HG03442 (cell line): Measurements from ENCODE around the gene UBXN6.
A peak's percentile ranks its signal among the peaks of the same experiment; 100 is the strongest.

ENCODE experiments used
- ATAC-seq: cut with Tn5 transposase; IDR thresholded peaks from one replicate; pipeline ENCODE4 v1.9.1; 2021; ENCODE audit warnings: mild to moderate bottlenecking, moderate library complexity; ENCODE audit not compliant: unreplicated experiment

The UBXN6 gene

DNA sequence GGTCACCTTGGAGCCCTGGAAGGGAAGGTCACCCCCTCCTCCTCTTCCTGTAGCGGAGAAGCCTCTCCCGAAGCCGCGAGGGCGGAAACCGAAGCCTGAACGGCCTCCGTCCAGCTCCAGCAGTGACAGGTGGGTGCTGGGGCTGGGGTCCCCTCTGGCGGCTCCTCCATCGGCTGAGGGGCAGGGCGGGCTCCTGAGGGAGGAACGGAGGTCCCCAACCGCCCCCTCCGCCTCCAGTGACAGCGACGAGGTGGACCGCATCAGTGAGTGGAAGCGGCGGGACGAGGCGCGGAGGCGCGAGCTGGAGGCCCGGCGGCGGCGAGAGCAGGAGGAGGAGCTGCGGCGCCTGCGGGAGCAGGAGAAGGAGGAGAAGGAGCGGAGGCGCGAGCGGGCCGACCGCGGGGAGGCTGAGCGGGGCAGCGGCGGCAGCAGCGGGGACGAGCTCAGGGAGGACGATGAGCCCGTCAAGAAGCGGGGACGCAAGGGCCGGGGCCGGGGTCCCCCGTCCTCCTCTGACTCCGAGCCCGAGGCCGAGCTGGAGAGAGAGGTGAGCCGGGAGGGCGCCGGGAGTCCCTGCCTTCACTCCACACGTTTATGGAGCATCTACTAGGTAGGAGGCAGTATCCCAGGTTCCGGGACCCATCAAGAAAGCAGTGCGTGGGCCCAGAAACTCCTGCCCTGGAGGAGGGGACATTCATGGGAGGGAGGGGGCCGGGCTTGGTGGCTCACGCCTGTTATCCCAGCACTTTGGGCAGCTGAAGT is 36.5 kb upstream of the UBXN6 start:
- no peak for ATAC-seq

DNA sequence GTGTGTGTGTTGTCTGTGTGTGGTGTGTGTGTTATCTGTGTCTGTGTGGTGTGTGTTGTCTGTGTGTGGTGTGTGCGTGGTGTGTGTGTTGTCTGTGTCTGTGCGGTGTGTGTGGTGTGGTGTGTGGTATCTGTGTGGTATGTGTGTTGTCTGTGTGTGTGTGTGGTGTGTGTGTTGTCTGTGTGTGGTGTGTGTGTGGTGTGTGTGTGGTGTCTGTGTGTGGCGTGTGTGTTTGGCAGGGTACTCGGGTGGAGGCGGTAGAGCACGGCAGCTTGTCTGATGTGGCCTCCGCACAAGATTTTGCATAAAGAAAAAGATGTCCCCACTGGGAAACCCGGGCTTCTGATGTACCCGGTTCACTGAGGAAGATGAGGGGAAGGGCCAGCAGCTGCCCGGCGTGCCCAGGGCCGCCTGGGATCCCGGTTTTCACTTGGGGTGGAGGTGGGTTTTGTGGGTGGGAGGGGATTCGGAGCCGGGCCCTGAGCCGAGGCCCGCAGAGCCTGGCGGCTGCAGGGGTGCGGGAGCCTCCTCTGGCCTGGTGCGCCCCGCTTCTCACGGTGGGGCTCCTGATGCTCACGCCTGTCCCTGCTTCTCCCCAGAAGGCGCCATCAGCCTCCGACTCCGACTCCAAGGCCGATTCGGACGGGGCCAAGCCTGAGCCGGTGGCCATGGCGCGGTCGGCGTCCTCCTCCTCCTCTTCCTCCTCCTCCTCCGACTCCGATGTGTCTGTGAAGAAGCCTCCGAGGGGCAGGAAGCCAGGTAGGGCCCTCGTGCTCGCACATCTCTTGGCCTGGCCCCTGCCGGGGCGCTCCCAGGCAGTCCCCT is 35.7 kb upstream of the UBXN6 start:
- no peak for ATAC-seq

DNA sequence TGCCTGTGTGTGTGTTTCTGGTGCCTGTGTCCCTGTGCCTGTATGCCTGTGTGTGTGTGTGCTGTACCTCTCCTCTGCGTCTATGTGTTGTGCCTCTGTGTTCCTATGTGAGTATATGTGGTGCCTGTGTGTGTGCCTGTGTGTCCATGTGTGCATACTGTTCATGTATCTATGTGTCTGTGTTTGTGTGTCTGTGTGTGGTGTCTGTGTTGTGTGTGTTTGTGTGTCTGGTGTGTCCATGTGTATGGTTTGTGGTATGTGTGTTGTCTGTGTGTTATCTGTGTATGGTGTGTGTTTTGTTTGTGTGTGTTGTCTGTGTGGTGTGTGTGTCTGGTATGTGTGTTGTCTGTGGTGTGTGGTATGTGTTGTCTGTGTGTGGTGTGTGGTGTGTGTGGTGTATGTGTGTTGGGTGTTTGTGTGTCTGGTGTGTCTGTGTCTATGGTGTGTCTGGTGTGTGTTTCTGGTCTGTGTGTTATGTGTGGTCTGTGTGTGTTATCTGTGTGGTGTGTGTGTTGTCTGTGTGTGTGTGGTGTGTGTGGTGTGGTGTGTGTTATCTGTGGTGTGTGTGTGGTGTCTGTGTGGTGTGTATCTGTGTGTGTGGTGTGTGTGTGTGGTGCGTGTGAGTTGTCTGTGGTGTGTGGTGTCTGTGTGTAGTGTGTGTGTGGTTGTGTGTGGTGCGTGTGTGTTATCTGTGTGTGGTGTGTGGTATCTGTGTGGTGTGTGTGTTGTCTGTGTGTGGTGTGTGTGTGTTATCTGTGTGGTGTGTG is 34.9 kb upstream of the UBXN6 start:
- no peak for ATAC-seq

DNA sequence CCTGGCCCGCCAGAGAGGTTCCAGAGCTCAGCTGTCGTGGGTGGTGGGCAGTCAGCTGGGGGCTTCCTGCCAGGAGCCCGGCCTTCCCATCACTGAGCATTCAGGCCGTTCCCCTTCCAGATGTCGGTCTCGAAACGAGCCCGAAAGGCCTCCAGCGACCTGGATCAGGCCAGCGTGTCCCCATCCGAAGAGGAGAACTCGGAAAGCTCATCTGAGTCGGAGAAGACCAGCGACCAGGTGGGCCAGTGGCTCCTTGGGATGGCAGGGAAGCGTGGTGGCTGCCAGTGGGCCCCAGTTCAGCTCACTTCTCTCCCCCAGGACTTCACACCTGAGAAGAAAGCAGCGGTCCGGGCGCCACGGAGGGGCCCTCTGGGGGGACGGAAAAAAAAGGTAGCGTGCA is 33.9 kb upstream of the UBXN6 start:
- no peak for ATAC-seq

DNA sequence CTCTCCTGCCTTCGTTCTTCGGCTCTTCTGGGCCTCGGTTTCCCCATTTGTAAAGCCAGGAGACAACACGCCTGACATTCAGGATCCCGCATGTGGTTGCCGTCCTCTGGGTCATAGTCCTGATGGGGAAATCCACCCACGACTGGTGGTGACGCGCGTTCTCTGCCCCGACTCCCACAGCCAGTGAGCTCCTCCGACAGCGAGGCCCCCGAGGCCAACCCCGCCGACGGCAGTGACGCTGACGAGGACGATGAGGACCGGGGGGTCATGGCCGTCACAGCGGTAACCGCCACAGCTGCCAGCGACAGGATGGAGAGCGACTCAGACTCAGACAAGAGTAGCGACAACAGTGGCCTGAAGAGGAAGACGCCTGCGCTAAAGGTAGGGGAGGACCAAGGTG is 30.9 kb upstream of the UBXN6 start:
- ATAC-seq: no peak

DNA sequence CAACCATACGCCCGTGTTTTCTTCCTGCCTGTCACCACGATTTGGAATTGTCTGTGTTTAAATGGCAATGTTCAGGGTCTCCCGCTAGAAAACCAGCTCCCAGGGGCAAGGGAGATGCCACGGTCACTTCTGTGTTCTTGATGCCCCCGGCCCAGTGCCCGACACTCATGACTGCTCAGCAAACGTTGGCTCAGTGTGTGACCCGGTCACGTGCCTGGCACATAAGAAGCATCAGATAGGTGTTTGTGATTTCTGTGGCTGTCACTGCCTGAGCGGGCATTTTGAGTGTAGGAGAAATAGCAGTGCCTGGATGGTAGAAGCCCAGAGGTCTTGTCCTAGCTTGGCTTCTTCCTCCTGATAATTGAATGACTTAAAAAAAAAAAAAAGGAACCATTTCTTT is 30.0 kb upstream of the UBXN6 start:
- ATAC-seq: no peak

DNA sequence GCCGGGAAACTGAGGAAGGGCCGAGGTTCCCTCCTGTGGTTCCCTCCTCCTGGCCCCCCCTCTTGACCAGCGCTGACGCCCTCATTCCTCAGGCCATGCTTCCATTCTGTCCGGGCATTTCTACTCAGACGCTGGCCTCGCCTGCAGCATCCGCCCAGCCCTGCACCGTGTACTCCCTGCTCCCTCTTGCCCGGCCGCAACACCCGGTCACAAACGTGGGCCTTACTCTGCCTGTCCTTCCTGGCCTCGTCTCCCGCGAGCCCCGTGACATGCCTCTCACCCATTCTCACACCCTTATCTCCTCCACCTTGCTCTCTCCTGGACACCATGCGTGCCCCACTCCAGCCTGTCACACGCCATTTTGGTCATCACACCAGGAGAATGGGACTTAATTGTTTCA is 25.8 kb upstream of the UBXN6 start:
- ATAC-seq: no peak

DNA sequence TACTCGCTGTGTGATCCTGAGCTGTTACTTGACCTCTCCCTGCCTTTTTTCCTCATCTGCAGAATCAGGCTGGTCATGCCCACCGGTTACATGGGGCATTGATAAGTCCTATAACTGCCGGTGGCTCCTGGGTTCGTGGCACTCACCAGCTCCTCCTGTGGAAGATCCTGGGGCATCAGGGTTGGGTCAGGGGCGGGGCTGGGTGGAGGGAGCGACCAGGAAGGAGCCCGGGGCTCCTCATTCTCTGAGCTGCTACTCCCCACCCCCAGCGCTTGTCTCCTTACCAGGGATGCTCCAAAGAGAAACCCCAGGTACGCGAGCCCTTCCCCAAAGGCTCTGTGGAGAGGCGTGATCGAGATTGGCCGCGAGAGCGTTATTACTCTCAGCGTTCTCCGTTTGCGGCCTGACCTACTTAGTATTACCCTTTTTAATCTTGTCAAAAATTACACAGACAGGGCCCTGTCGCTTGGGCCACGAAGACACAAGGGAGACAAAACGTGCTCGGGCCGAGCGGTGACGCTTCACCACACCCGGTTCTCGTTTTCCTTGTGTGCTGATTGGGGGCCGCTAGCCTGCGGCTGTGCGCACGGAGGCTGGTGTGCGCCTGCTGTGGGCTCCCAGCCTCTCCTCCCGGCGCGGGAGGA is 25.2 kb upstream of the UBXN6 start:
- no peak for ATAC-seq

DNA sequence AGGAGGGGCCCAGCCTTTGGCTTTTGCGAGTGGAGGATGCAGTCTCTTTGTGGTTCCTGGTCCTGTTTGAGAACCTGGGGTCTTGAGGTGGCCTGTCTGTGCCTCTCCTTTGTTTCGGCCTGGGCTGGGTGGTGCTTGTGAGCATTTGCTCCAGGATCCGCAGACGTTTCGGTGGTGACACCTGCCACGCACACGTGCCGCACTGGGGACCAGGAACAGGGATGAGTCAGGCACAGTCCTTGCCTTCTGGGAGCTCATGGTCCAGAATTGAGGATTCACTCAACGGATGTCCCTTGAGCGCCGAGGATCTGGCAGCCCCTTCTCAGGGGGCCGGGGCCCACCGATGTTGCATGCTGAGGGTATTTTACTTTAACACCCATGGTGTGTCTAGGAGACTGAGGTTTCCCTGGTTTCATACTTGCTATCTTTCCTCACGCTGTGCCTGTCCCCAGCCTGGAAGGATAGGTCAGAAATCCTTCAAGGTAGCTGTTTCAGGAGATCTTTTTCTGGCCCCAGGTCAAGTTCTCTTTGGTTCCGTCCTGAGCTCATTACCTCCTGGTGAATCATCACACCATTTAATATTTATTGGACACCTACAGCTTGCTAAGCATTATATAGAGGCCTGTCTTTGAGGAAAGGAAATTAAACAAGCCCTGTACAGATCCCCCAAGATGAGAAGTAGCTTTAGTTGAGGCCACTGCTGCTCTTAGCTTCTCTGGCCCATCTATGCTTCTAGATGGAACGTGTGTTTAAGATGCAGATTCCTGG is 19.6 kb upstream of the UBXN6 start:
- ATAC-seq: no peak

DNA sequence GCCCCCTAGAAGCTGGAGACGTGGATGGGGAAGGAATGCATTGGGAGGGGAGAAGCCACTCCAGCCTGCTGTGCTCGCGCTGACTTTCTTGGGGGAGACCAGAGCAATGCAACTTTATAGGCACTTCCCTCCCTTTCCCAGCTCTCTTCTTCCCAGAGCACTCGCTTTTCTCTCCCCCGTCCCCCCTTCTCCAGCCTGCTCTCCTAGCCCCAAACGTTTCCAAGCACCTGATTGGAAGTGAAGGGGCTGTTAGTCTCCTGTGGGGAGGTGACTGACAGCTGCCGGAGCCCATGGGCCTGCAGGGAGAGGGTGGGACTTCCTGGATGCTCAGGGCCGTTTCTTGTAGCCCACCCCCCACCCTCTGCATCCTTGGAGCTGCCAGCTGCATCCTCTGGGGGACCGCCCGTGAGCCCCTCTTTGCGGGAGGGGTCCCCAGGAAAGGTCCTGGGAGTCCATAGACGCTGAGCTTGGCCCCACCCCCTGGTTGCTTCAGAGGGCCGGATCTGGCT is 17.0 kb upstream of the UBXN6 start:
- ATAC-seq: no peak

DNA sequence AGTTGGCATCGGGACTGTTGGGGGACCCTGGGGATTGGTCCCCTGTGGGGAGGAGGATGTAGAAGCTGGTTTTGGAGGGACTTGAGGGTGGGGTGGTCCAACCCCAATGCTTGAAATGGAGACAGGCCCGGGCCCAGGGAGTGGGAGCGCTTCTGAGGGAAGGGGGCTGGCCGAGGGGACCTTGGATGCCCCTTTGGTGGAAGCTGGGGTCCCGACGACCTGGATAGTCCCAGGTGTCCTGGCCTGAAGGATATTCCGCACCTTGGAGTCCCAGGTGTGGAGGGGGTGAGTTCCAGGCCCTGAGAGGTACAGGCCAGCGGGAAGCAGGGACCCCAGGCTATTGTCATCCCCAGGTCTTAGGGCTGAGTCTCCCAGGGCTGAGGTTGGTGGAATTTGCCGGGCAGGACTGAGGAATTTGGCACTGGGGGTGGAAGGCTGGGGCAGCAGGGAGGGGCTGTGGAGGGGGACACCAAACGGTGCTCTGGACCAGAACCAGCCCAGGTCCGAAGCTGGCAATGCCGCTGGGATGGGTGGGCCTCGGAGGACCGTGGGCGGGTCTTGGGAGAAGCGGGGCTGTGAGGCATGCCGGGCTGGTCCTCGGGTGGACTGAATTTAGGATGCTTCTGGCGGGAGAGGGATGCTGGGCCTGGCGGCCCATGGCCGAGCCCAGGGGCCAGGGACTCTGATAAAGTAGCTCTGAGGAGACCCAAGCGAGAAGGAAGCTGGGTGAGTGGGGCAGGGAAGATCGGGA is 16.3 kb upstream of the UBXN6 start:
- ATAC-seq: no peak

DNA sequence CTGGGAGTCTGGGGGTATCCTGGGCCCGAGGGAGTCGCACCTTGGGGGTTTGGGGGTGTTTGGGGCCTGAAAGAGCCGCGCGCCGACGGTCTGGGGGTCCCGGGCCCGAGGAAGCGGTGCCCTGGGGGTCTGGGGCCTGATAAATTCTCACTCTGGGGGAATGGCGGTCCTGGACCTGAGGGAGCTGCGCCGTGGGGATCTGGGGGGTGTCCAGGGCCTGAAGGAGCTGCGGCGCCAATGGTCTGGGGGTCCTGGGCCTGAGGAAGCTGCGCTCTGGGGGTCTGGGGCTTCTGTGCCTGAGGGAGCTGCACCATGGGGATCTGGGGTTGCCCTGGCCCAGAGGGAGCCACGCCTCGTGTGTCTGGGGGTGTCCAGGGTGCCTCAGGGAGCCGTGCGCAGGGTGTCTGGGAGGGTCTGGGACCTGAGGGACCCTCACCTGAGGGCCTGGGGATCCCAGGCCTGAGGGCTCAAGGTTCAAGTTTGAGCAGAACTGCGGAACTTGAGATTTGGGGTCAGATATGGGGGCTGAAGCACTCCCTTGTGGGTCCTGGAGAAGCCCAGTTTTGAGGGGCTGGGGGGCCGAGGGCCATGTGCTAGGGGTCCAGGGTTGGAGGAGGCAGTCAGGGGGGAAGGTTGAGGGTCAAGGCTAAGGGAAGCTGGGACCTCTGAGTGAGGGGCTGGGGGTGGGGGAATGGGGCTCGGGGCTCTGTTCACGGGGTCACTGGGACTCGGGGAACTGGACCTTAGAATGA is 15.6 kb upstream of the UBXN6 start:
- ATAC-seq: no peak

DNA sequence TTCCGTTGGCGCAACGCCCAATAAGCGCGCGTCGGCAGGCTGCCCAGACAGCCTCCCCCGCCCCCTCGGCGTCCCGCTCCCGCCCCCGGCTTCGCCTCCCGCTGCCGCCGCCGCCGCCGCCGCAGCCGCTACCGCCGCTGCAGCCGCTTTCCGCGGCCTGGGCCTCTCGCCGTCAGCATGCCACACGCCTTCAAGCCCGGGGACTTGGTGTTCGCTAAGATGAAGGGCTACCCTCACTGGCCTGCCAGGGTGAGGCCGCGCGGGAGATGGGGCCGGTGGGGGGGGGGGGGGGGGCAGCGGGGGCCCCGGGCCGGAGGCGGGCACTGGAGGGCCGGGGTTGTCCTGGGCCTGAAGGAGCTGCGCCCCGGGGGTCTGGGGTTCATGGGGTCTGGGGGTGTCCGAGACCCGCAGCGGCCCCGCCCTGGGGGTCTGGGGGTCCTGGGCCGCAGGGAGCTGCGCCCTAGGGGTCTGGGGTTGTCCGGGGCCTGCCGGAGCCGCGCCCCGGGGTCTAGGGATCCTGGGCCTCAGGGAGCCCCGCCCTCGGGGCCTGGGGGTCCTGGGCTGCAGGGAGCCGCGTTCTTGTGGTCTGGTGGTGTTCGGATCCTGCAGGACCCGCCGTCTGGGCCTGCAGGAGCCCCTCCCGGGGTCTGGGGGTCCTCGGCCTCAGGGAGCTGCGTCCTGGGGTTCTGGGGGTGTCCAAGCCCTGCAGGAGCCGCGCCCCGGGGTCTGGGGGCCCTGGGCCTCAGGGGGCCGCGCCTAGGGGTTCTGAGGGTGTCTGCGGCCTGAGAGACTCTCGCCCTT is 14.8 kb upstream of the UBXN6 start, which contains the start of gene HDGFL2:
HDGFL2 (plus strand) TSS at position 124 of the 801 bp plus-strand sequence; CDS start at position 178, 54 bp downstream.
- peak; percentile 1 for ATAC-seq

DNA sequence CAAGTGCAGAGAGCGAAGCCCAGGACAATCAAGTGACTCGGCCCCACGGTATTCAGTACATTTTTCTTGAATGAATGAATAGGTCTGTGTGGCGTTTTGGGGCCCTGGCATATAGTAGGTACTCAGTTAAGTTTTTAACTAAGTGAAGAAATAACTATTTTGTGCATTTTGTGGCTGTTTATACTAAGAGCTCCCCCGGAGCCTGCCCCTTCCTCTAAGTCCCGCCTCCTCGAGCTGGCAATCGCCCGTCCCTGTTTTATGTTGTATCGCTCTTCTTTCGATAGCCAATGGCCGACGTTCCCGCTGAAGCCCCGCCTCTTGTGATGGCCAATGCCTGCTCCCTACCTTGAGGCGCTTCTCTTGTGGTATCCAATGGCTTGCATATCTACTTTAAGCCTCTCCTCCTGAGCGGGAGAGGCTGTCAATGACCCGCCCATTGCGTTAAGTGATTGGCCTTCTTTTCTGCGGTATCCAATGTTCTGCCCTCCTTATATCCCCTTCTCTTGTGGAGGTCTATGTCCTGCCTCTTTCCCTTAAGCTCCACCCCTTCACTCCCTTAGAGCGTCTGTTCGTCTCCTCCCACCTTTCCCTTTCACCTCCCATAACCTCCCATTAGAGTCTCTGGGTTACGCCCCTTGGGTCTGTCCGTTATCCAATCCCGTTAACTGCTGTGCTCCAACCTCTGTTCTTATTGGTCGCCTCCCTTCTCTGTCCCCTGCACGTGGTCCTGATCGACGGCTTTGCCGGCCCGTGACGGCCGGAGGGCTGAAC is 14.0 kb upstream of the UBXN6 start:
- ATAC-seq: peak; percentile 81

DNA sequence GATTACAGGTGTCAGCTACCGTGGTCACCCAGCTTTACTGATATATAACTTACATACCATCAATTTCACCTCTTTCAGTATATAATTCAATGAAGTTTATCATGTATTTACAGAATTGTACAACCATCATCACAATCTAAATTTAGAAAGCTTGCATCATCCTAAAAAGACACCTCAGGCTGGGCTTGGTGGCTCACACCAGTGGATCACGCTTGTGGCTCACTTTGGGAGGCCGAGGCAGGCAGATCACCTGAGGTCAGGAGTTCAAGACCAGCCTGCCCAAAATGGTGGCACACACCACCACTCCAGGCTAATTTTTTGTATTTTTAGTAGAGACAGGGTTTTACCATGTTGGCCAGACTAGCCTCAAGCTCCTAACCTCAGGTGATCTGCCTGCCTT is 10.2 kb upstream of the UBXN6 start:
- ATAC-seq: no peak

DNA sequence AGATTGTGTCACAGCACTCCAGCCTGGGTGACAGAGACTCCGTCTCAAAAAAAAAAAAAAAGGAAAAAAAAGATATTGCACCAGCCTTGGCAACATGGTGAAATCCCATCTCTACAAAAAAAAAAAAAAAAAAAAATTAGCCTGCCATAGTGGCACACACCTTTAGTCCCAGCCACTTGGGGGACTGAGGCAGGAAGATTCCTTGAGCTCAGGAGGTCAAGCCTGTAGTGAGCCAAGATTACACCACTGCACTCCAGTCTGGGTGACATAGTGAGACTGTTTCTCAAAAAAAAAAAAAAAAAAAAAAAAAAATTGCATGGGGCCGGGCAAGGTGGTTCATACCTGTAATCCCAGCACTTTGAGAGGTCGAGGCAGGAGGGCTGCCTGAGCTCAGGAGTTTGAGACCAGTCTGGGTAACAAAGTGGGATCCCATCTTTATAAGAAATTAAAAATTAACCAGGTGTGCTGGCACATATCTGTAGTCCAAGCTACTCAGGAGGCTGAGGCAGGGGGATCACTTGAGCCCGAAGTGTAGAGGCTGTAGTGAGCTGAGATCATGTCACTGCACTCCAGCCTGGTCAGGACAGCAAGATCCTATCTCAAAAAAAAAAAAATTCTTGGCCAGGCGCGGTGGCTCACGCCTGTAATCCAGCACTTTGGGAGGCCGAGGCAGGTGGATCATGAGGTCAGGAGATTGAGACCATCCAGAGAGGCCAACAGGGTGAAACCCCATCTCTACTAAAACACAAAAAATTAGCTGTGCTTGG is 7.4 kb upstream of the UBXN6 start:
- no peak for ATAC-seq
